ENCODE results near the gene SCUBE2.

SCUBE2 gene

DNA sequence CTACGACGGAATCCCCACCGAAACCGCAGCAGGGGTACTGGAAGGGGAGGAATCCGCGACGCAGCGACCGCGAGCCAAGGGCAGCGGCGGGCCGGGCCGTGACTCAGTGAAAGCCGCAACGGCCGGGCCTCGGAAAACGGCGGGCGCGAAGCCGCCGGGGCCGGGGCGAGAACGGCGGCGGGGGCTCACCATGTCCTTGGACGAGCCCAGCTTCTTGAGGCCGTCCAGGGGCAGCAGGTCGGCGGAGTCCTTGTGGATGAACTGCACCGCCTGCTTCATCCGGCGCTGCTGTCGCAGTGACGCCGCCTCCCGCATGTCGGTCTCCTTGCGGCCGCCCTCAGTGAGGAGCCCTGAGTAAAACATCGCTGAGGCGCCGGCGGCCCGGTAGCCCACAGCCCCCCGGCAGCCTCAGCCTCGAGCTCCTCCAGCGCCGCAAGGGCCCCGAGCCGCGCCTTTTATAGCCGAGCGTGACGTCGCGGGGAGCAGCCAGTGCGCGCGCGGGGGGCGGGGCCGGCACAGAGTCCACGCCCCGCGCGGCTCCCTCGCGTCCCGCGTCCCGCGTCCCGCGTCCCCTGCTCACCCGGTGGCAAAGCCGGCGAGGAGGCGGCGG lies 87.7 kb downstream of the SCUBE2 start, which contains the start of gene NRIP3:
Gene NRIP3 (minus strand): TSS at position 429 of the 610 bp plus-strand sequence. CDS start 66 bp downstream, at position 363.
- TF ChIP-seq, protein P1, sequence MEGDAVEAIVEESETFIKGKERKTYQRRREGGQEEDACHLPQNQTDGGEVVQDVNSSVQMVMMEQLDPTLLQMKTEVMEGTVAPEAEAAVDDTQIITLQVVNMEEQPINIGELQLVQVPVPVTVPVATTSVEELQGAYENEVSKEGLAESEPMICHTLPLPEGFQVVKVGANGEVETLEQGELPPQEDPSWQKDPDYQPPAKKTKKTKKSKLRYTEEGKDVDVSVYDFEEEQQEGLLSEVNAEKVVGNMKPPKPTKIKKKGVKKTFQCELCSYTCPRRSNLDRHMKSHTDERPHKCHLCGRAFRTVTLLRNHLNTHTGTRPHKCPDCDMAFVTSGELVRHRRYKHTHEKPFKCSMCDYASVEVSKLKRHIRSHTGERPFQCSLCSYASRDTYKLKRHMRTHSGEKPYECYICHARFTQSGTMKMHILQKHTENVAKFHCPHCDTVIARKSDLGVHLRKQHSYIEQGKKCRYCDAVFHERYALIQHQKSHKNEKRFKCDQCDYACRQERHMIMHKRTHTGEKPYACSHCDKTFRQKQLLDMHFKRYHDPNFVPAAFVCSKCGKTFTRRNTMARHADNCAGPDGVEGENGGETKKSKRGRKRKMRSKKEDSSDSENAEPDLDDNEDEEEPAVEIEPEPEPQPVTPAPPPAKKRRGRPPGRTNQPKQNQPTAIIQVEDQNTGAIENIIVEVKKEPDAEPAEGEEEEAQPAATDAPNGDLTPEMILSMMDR (IDR thresholded peaks at IDR 0.05; ENCODE audit: insufficient read depth, low read depth, low read length, missing control alignments) = no peak
- H3K4me3 ChIP-seq (ENCODE audit: low read length) = peak within 1 kb of the TSS; percentile 35
- DNase-seq (ENCODE audit: low read depth) = peak; percentile 52

- peak overlapping the region; percentile 35 for H3K4me3 ChIP-seq (ENCODE audit: low read length)
- DNase-seq (ENCODE audit: low read depth) = no peak
- TF ChIP-seq, protein P1 (IDR thresholded peaks at IDR 0.05; ENCODE audit: insufficient read depth, low read depth, low read length, missing control alignments) = no peak
Observed at GRCh38 chr11:9002920-9003572, 88.4 kb downstream of the SCUBE2 start.

GRCh38 chr11:9001736-9002135 lies 89.7 kb downstream of the SCUBE2 start:
- peak; percentile 96 for DNase-seq (ENCODE audit: low read depth)
- no peak overlapping the region for H3K4me3 ChIP-seq (ENCODE audit: low read length)
- TF ChIP-seq, protein P1 (IDR thresholded peaks at IDR 0.05; ENCODE audit: insufficient read depth, low read depth, low read length, missing control alignments) = no peak

DNA sequence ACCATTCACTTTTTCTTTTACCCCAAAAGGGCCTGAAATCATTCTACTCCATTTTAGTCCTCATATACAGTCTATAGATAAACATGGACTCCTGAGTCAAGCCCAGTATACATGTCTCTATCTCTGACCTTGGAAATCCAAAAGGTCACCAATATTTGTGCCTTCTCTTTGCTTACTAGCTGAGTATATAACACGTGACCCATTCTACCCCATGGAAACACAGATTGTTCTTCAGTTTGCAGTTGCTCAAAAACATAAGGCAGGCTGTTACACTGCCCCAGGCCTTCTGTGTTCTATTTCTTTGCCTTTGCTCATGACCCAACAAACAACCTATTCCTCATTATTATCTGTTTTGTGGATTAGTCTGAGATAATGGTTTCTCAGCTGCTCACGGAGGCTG lies 93.4 kb downstream of the SCUBE2 start:
- no peak overlapping the region for H3K4me3 ChIP-seq (ENCODE audit: low read length)
- DNase-seq (ENCODE audit: low read depth) = no peak
- TF ChIP-seq, protein P1 (IDR thresholded peaks at IDR 0.05; ENCODE audit: insufficient read depth, low read depth, low read length, missing control alignments) = no peak

DNA sequence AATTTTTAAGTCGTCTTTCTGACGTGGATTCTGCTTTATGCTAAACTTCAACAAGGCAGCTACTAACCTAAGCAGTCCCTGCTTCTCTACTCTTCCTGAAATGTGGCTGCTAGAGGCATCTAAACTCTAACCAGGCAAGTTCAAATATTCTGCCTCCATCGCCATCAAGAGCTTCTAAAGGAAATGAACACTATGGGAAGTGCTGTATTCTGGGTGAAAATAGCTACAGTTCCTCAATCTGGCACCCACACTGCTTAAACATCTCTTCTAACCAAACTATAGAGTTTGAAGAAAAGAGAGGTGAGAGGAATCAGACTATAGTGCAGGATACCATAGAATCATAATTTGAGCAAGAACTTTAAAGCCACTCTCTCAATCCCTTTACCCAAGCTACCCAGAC lies 93.9 kb downstream of the SCUBE2 start:
- no peak overlapping the region for H3K4me3 ChIP-seq (ENCODE audit: low read length)
- no peak for DNase-seq (ENCODE audit: low read depth)
- TF ChIP-seq, protein P1 (IDR thresholded peaks at IDR 0.05; ENCODE audit: insufficient read depth, low read depth, low read length, missing control alignments) = no peak

DNA sequence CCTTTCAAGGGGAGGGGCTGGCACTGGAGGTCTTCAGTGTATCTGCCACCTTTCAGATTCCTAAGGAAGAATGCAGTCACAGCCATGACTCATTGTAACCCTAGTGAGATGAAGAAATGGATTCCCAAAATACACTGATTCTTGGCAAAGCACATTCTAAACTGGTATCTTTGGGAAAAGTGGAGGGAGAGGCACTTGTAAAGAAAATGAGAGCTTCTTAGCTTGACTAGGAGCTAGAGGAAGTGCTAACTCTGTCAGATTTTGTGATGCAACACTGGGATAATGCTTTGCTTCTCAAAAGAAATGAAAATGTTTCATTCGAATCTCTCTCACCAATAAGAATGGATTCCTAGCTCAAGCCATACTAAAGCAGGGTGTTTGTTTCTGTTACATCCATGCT lies 101.9 kb downstream of the SCUBE2 start:
- peak; percentile 17 for DNase-seq (ENCODE audit: low read depth)
- H3K4me3 ChIP-seq (ENCODE audit: low read length) = no peak overlapping the region
- TF ChIP-seq, protein P1 (IDR thresholded peaks at IDR 0.05; ENCODE audit: insufficient read depth, low read depth, low read length, missing control alignments) = no peak

All from epithelial cell of esophagus (primary cell).